22Rv1 (cell line): ENCODE data around the gene LRPPRC.

Source experiments
- CTCF ChIP-seq: fragments of 450-650 bp; IDR thresholded peaks from 2 replicates; pipeline ENCODE4 v1.5.1; 2017; ENCODE audit warnings: mild to moderate bottlenecking
- ZFX ChIP-seq: fragments of 450-650 bp; IDR thresholded peaks from 2 replicates; pipeline ENCODE4 v1.6.1; 2017; ENCODE audit warnings: antibody characterized with exemption, borderline replicate concordance

- no peak for TF ChIP-seq CTCF
- TF ChIP-seq ZFX = no peak
These were observed 104.9 kb downstream of the LRPPRC start for GRCh38 chr2:43890855-43891254.
